Ectodermal cell (in vitro differentiated cells): Measurements from ENCODE around the gene ZNF536.
"Not testable (repeated sequence)": the region's sequence is repeated elsewhere in the genome, so short reads cannot be mapped to it uniquely, and the experiment has no call there.

Experiments
- H3K27ac ChIP-seq: 2 replicates; pipeline ENCODE4 v1.7.0; 2013; ENCODE audit warnings: mild to moderate bottlenecking, low read depth, low read length; ENCODE audit not compliant: insufficient read depth, poor library complexity, severe bottlenecking
- H3K27me3 ChIP-seq: 2 replicates; pipeline ENCODE4 v1.7.0; 2013; ENCODE audit warnings: mild to moderate bottlenecking, low read length; ENCODE audit not compliant: insufficient read depth, control insufficient read depth, poor library complexity, severe bottlenecking
- H3K36me3 ChIP-seq: one replicate; pipeline ENCODE4 v1.7.0; 2013; ENCODE audit warnings: low read length; ENCODE audit not compliant: control insufficient read depth, insufficient read depth
- H3K4me1 ChIP-seq: one replicate; pipeline ENCODE4 v1.7.0; 2013; ENCODE audit warnings: low read length; ENCODE audit not compliant: control insufficient read depth, insufficient read depth
- H3K4me3 ChIP-seq: 2 replicates; pipeline ENCODE4 v1.7.0; 2013; ENCODE audit warnings: low read depth, low read length, control low read depth; ENCODE audit not compliant: insufficient read depth
- H3K9me3 ChIP-seq: 2 replicates; pipeline ENCODE4 v1.7.0; 2013; ENCODE audit warnings: mild to moderate bottlenecking, low read length, moderate library complexity; ENCODE audit not compliant: control insufficient read depth
- WGBS, 2 experiments: methylation state at CpG; one replicate each; pipeline ENCODE4 v1.1.7; 2013; ENCODE audit warnings: missing lambda C conversion rate in 2 of 2; 5-methylcytosine and 5-hydroxymethylcytosine counted together

ZNF536 gene

GRCh38 chr19:30476997-30477396, 104.8 kb downstream of the ZNF536 start:
- no peak overlapping the region for H3K27ac ChIP-seq
- peaks cover 9% of the 10 kb centered on the region for H3K4me1 ChIP-seq
- H3K9me3 ChIP-seq: no peaks in the 10 kb centered on the region
- H3K4me3 ChIP-seq: no peak overlapping the region
- 73% methylated on average over 2 of the region's 2 CpGs; no CpG with 5 or more reads in 1 of the 2 experiments for WGBS, 2 experiments
- H3K36me3 ChIP-seq: no peaks in the 10 kb centered on the region
- H3K27me3 ChIP-seq: no peaks in the 10 kb centered on the region

GRCh38 chr19:30479231-30479630, 107.0 kb downstream of the ZNF536 start:
- WGBS, 2 experiments: 89% methylated on average over 7 of the region's 7 CpGs

GRCh38 chr19:30480097-30480496, 107.9 kb downstream of the ZNF536 start:
- Histone ChIP-seq H3K9me3 (no peaks in the 10 kb centered on the region), H3K27ac (no peak overlapping the region), H3K27me3 (no peaks in the 10 kb centered on the region), H3K36me3 (no peaks in the 10 kb centered on the region), H3K4me3 (no peak overlapping the region), H3K4me1 (peaks cover 9% of the 10 kb centered on the region)
- WGBS, 2 experiments: 80 to 86% methylated on average over 6 of the region's 6 CpGs

More at GRCh38 chr19:30479231-30479630, 107.0 kb downstream of the ZNF536 start:
- Histone ChIP-seq H3K27me3 (no peaks in the 10 kb centered on the region), H3K4me3 (no peak overlapping the region), H3K36me3 (no peaks in the 10 kb centered on the region), H3K27ac (no peak overlapping the region), H3K9me3 (no peaks in the 10 kb centered on the region), H3K4me1 (peaks cover 9% of the 10 kb centered on the region)

GRCh38 chr19:30481063-30481462, 108.9 kb downstream of the ZNF536 start:
- peaks cover 9% of the 10 kb centered on the region for H3K4me1 ChIP-seq
- 92 to 94% methylated on average over 4 of the region's 4 CpGs for WGBS, 2 experiments
- no peaks in the 10 kb centered on the region for H3K36me3 ChIP-seq
- H3K27me3 ChIP-seq: no peaks in the 10 kb centered on the region
- no peak overlapping the region for H3K27ac ChIP-seq
- H3K9me3 ChIP-seq: no peaks in the 10 kb centered on the region
- no peak overlapping the region for H3K4me3 ChIP-seq

- peaks cover 9% of the 10 kb centered on the region for H3K4me1 ChIP-seq
- H3K4me3 ChIP-seq: no peak overlapping the region
- H3K9me3 ChIP-seq: no peaks in the 10 kb centered on the region
- H3K27ac ChIP-seq: no peak overlapping the region
- H3K27me3 ChIP-seq: no peaks in the 10 kb centered on the region
- H3K36me3 ChIP-seq: no peaks in the 10 kb centered on the region
- 93 to 95% methylated on average over 6 of the region's 6 CpGs for WGBS, 2 experiments
Observed at GRCh38 chr19:30481823-30482222, 109.6 kb downstream of the ZNF536 start.

GRCh38 chr19:30482956-30483355, 110.8 kb downstream of the ZNF536 start:
- Histone ChIP-seq H3K9me3 (no peaks in the 10 kb centered on the region), H3K27me3 (no peaks in the 10 kb centered on the region), H3K4me3 (no peak overlapping the region), H3K4me1 (peaks cover 9% of the 10 kb centered on the region), H3K27ac (no peak overlapping the region), H3K36me3 (no peaks in the 10 kb centered on the region)
- 82 to 94% methylated on average over 1 of the region's 1 CpG for WGBS, 2 experiments

GRCh38 chr19:30486250-30486649, 114.1 kb downstream of the ZNF536 start:
- not testable (repeated sequence) for H3K27ac ChIP-seq, H3K9me3 ChIP-seq, H3K36me3 ChIP-seq, H3K4me3 ChIP-seq, H3K4me1 ChIP-seq, H3K27me3 ChIP-seq
- 92 to 94% methylated on average over 2 of the region's 2 CpGs for WGBS, 2 experiments

- peaks cover 3% of the 10 kb centered on the region for H3K4me1 ChIP-seq
- no peaks in the 10 kb centered on the region for H3K9me3 ChIP-seq
- no peaks in the 10 kb centered on the region for H3K36me3 ChIP-seq
- WGBS, 2 experiments: 96 to 97% methylated on average over 3 of the region's 3 CpGs
- H3K27ac ChIP-seq: no peak overlapping the region
- no peak overlapping the region for H3K4me3 ChIP-seq
- H3K27me3 ChIP-seq: no peaks in the 10 kb centered on the region
Observed at GRCh38 chr19:30487178-30487577, 115.0 kb downstream of the ZNF536 start.

- H3K27ac ChIP-seq: no peak overlapping the region
- H3K27me3 ChIP-seq: no peaks in the 10 kb centered on the region
- peaks cover 3% of the 10 kb centered on the region for H3K4me1 ChIP-seq
- H3K4me3 ChIP-seq: no peak overlapping the region
- no peaks in the 10 kb centered on the region for H3K9me3 ChIP-seq
- 94 to 97% methylated on average over 2 to 3 of the region's 3 CpGs for WGBS, 2 experiments
- H3K36me3 ChIP-seq: no peaks in the 10 kb centered on the region
Observed at GRCh38 chr19:30488191-30488590, 116.0 kb downstream of the ZNF536 start.

GRCh38 chr19:30490760-30491159, 118.6 kb downstream of the ZNF536 start:
- WGBS, 2 experiments: 92 to 95% methylated on average over 8 of the region's 8 CpGs
- H3K27ac ChIP-seq: no peak overlapping the region
- no peaks in the 10 kb centered on the region for H3K36me3 ChIP-seq
- no peaks in the 10 kb centered on the region for H3K27me3 ChIP-seq
- peaks cover 3% of the 10 kb centered on the region for H3K4me1 ChIP-seq
- H3K9me3 ChIP-seq: no peaks in the 10 kb centered on the region
- H3K4me3 ChIP-seq: no peak overlapping the region
